ENCODE results near the gene HIBCH. TPM values are rescaled to one million over a fixed set of nuclear protein-coding genes. Genes with fewer than 3 reads are reported as not detected.

The HIBCH gene
- total and polyA plus RNA-seq, 2 of the 13 experiments (the other 11 are each of a cell fraction or from before 2014, with no cell fraction given), result 18.8 to 49.5 TPM

DNA sequence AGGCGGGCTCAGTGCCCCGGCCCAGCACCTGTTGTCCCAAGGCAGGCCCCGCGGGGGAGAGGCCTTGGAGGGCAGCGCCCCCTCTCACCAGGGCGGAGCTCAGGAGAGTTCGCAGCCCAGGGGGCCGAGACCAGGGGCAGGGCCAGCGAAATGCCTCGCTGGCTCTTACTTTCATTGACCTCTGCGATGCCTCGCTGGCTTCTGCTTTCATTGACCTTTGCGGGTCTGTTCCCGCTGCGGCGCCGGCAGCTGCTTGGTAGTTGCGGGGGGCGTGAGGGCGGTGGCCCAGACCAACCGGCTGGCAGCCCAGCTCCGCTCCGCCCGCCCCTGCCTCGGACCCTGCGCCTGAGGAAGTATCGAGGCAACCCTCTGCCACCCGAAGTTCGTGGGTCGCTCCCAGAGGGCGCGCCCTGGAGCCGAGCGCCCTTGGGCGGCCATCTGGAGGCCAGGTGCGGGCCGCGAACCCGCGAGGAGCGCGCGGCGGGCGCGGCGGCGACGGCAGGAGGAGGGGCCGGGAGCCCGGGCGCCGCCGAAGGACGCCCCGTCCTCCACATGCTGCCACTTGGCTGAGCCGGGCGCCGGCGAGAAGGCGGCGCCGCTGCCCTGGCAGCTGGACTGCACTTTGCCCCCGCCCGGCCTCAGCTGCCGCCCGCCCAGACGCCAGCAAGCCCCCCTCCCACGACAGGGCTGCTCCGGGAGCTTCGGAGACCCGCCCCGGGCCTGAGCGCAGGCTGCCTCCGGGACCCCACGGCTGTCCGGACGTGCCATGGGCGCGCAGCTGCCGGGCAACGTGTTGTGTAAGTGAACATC is 139.1 kb downstream of the HIBCH start (continued):
- TF ChIP-seq CREM (IDR thresholded peaks at IDR 0.05), result no peak
- no peak for TF ChIP-seq CREM (CRISPR knock-in tag; IDR thresholded peaks at IDR 0.05)
- peak; percentile 63 for TF ChIP-seq ZNF263 (CRISPR knock-in tag; IDR thresholded peaks at IDR 0.05)
- 0 out of 2 replicates have a peak, but pooled peaks have one; percentile 45 for TF ChIP-seq ZNF124 (CRISPR knock-in tag; IDR thresholded peaks at IDR 0.05)
- TF ChIP-seq, protein P1, sequence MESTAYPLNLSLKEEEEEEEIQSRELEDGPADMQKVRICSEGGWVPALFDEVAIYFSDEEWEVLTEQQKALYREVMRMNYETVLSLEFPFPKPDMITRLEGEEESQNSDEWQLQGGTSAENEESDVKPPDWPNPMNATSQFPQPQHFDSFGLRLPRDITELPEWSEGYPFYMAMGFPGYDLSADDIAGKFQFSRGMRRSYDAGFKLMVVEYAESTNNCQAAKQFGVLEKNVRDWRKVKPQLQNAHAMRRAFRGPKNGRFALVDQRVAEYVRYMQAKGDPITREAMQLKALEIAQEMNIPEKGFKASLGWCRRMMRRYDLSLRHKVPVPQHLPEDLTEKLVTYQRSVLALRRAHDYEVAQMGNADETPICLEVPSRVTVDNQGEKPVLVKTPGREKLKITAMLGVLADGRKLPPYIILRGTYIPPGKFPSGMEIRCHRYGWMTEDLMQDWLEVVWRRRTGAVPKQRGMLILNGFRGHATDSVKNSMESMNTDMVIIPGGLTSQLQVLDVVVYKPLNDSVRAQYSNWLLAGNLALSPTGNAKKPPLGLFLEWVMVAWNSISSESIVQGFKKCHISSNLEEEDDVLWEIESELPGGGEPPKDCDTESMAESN (CRISPR knock-in tag; conservative IDR thresholded peaks at IDR 0.05), result no peak
- TF ChIP-seq KDM4B (CRISPR knock-in tag; IDR thresholded peaks at IDR 0.05), result peak; percentile 78; the same call in 1 of the 2 replicates
- TF ChIP-seq ZHX1 (CRISPR knock-in tag; IDR thresholded peaks at IDR 0.05; ENCODE audit: low read depth), result peak; percentile 62; the same call in 1 of the 2 replicates
- TF ChIP-seq SP1 (IDR thresholded peaks at IDR 0.05), result no peak
- TF ChIP-seq SP1 (CRISPR knock-in tag; IDR thresholded peaks at IDR 0.05), result no peak; the same call in 1 of the 2 replicates
- peak; percentile 87; the same call in 1 of the 2 replicates for TF ChIP-seq TFAP4 (IDR thresholded peaks at IDR 0.05; ENCODE audit: borderline replicate concordance, low read depth)
- no peak for TF ChIP-seq ZNF12 (CRISPR knock-in tag; IDR thresholded peaks at IDR 0.05)
- no peak for TF ChIP-seq FIP1L1 (IDR thresholded peaks at IDR 0.05; ENCODE audit: borderline replicate concordance, insufficient read depth, low read depth, low read length)
- TF ChIP-seq ADNP (CRISPR knock-in tag; IDR thresholded peaks at IDR 0.05), result 0 out of 2 replicates have a peak, but pooled peaks have one; percentile 57
- TF ChIP-seq KLF13 (CRISPR knock-in tag; IDR thresholded peaks at IDR 0.05), result peak; percentile 45; the same call in 1 of the 2 replicates
- TF ChIP-seq RCOR2 (CRISPR knock-in tag; IDR thresholded peaks at IDR 0.05), result peak; percentile 40; the same call in 1 of the 2 replicates
- no peak for TF ChIP-seq ZNF792 (CRISPR knock-in tag; IDR thresholded peaks at IDR 0.05)
- TF ChIP-seq STAT5B (CRISPR knock-in tag; IDR thresholded peaks at IDR 0.05), result no peak
- TF ChIP-seq, protein P2, sequence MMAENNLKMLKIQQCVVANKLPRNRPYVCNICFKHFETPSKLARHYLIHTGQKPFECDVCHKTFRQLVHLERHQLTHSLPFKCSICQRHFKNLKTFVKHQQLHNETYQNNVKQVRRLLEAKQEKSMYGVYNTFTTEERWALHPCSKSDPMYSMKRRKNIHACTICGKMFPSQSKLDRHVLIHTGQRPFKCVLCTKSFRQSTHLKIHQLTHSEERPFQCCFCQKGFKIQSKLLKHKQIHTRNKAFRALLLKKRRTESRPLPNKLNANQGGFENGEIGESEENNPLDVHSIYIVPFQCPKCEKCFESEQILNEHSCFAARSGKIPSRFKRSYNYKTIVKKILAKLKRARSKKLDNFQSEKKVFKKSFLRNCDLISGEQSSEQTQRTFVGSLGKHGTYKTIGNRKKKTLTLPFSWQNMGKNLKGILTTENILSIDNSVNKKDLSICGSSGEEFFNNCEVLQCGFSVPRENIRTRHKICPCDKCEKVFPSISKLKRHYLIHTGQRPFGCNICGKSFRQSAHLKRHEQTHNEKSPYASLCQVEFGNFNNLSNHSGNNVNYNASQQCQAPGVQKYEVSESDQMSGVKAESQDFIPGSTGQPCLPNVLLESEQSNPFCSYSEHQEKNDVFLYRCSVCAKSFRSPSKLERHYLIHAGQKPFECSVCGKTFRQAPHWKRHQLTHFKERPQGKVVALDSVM (CRISPR knock-in tag; IDR thresholded peaks at IDR 0.05), result peak; percentile 48
- TF ChIP-seq, protein P3, sequence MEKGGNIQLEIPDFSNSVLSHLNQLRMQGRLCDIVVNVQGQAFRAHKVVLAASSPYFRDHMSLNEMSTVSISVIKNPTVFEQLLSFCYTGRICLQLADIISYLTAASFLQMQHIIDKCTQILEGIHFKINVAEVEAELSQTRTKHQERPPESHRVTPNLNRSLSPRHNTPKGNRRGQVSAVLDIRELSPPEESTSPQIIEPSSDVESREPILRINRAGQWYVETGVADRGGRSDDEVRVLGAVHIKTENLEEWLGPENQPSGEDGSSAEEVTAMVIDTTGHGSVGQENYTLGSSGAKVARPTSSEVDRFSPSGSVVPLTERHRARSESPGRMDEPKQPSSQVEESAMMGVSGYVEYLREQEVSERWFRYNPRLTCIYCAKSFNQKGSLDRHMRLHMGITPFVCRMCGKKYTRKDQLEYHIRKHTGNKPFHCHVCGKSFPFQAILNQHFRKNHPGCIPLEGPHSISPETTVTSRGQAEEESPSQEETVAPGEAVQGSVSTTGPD (CRISPR knock-in tag; IDR thresholded peaks at IDR 0.05), result no peak
- TF ChIP-seq ZC3H4 (CRISPR knock-in tag; IDR thresholded peaks at IDR 0.05; ENCODE audit: borderline replicate concordance), result no peak
